Subcutaneous abdominal adipose tissue (tissue), 5 donors: ENCODE measurements around the gene ABI1.
A peak's percentile ranks its signal among the peaks of the same experiment; 100 is the strongest.
"Not testable (repeated sequence)": the region's sequence is repeated elsewhere in the genome, so short reads cannot be mapped to it uniquely, and the experiment has no call there.

Experiments
- H3K27ac ChIP-seq: one replicate; pipeline ENCODE4 v1.7.0; 2013; ENCODE audit warnings: low read depth, mild to moderate bottlenecking, inconsistent platforms, low read length, moderate library complexity
- H3K27me3 ChIP-seq, 5 donors: one replicate each; pipeline ENCODE4 v1.7.0; 2013; ENCODE audit warnings: low read length in 5 of 5, inconsistent platforms in 1 of 5; ENCODE audit not compliant: control insufficient read depth in 5 of 5, insufficient read depth in 4 of 5
- H3K36me3 ChIP-seq, 5 donors: one replicate each; pipeline ENCODE4 v1.7.0; 2013; ENCODE audit warnings: low read length in 5 of 5; ENCODE audit not compliant: control insufficient read depth in 5 of 5, insufficient read depth in 5 of 5
- H3K4me1 ChIP-seq, 5 donors: one replicate each; pipeline ENCODE4 v1.7.0; 2013; ENCODE audit warnings: low read length in 5 of 5, mild to moderate bottlenecking in 3 of 5, moderate library complexity in 1 of 5; ENCODE audit not compliant: control insufficient read depth in 5 of 5, insufficient read depth in 5 of 5
- H3K4me3 ChIP-seq, 5 donors: one replicate each; pipeline ENCODE4 v1.7.0; 2013; ENCODE audit warnings: low read length in 5 of 5, low read depth in 1 of 5
- H3K9ac ChIP-seq, 5 donors: one replicate each; pipeline ENCODE4 v1.7.0; 2013; ENCODE audit warnings: low read length in 5 of 5, mild to moderate bottlenecking in 4 of 5, moderate library complexity in 3 of 5
- H3K9me3 ChIP-seq, 5 donors: one replicate each; pipeline ENCODE4 v1.7.0; 2013; ENCODE audit warnings: low read length in 5 of 5; ENCODE audit not compliant: control insufficient read depth in 5 of 5
- donor health status: healthy.
- donor health status: healthy.
- donor health status: healthy.
- donor health status: healthy.
- donor health status: healthy.

Gene ABI1

DNA sequence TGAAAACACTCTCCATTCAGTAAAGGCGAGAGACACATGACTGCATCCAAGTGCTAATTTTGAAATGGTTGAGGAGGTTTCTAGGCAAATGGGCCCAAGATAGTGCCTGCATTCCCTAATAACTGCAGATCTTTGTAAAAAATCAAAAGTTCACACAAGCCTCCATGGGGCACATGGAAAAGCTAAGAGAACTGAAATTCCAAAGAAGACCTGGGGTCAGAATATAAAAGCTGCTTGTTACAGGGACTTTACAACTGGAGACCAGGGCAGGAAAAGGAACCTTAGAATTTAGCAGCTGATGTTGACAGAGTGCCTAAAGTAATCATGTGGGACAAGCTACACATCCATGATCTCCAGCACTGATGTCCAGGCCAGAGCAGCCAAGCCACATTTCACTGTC is 10.0 kb upstream of the ABI1 start:
- Histone ChIP-seq H3K9ac (no peak overlapping the region), H3K4me1 (no peaks in the 10 kb centered on the region), H3K27me3 (no peaks in the 10 kb centered on the region)

GRCh38 chr10:26869528-26869927 is 8.8 kb upstream of the ABI1 start:
- H3K36me3 ChIP-seq: no peaks in the 10 kb centered on the region
- H3K27me3 ChIP-seq: no peaks in the 10 kb centered on the region
- no peak overlapping the region for H3K27ac ChIP-seq
- H3K4me3 ChIP-seq: no peak overlapping the region
- H3K9me3 ChIP-seq: no peaks in the 10 kb centered on the region
- no peaks in the 10 kb centered on the region for H3K4me1 ChIP-seq
- H3K9ac ChIP-seq: no peak overlapping the region

More for the DNA sequence above, 10.0 kb upstream of the ABI1 start:
- no peaks in the 10 kb centered on the region for H3K9me3 ChIP-seq
- H3K36me3 ChIP-seq: no peaks in the 10 kb centered on the region
- H3K4me3 ChIP-seq: no peak overlapping the region
- no peak overlapping the region for H3K27ac ChIP-seq

DNA sequence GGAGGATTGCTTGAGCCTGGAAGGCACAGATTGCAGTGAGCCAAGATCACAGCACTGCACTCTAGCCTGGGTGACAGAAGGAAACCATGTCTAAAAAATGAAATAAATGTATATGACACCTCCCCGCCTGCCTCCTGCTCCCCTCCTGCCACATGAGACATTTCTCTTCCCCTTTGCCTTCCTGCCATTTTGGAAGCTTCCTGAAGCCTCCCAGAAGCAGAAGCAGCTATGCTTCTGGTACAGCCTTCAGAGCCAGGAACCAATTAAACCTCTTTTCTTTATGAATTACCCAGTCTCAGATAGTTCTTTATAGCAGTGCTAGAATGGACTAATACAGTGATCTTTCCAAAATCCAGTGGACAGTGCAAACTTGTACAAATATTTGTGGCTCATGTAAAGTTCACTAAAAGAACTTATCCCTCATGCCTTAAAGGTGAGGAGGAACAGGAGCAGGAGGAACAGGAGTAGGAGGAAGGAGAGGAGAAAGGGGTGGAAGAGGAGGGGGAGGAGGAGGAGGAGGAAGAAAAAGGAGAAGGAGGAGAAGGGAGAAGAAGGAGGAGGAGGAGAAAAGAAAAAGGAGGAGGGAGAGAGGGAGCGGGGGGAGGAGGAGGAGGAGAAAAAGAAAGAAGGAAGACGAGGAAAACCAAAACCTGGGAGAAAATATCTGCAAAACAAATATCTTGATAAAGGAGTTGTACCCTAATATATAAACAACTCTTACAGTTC is 2.8 kb upstream of the ABI1 start:
- Histone ChIP-seq H3K4me1 (peaks cover 0 to 20% (median 14%) of the 10 kb centered on the region in 5 donors), H3K27ac (no peak overlapping the region), H3K9me3 (no peaks in the 10 kb centered on the region), H3K27me3 (no peaks in the 10 kb centered on the region), H3K4me3 (no peak overlapping the region), H3K9ac (no peak overlapping the region), H3K36me3 (no peaks in the 10 kb centered on the region)

DNA sequence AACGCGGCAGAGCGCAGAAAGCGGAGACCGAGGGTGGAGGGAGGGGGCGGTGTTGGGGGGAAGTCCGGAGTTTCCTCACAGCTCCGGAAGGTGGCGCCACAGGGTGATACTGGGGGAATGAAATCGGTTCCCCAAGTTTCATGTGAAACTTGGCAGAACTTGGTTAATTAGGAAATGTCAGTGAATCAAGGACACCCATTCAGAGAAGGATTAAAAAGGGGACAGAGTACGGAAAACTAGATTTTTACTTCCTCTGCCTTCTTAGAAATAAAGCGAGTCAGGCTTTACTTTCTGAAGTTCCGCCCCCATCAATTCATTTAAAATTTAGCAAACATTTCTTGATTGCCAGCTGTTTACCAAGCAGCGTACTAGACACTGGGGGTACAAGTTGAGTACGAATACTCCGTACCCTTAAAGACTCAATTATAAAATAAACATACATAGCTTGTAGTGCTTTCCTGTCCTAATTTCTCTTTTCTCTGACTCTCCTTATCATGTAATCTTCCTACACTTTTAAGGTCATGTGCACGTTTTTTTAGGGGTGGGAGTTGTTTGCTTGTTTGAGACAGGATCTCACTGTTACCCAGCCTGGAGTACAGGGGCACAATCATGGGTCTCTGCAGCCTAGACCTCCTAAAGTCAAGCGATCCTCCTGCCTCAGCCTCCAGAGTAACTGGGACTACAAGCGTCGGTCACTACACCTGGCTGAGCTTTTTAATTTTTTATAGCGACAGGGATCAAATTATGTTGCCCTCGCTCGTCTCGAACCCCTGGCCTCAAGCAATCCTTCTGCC is 644 bp upstream of the ABI1 start:
- H3K4me3 ChIP-seq: peak overlapping the region in 4 of 5 donors; percentile 19 to 57 (median 46)
- peaks cover 0 to 33% (median 26%) of the 10 kb centered on the region in 5 donors for H3K4me1 ChIP-seq
- H3K27ac ChIP-seq: no peak overlapping the region
- no peaks in the 10 kb centered on the region for H3K36me3 ChIP-seq
- H3K9ac ChIP-seq: peak overlapping the region in 1 of 5 donors; percentile 62
- H3K27me3 ChIP-seq: no peaks in the 10 kb centered on the region
- no peaks in the 10 kb centered on the region for H3K9me3 ChIP-seq

DNA sequence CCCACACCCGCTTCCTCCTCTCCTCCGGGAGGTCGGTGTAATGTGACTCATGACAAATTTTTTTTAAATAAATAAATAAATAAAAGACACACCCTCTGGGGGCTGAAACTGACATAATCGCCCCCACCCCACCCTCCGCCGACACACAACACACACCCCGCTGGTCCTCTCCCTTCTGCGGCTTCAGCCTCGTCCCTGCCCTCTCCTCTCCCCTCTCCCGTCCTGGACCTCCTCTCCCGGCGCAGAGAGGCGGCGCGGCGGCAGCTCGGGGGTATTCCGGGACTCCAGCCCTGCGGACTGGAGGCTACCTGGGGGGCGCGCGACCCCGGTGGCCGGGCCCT is 686 bp downstream of the ABI1 start:
- no peaks in the 10 kb centered on the region for H3K27me3 ChIP-seq
- peak overlapping the region; percentile 95 for H3K27ac ChIP-seq
- H3K9ac ChIP-seq: peak overlapping the region in 4 of 5 donors; percentile 89 to 95 (median 95)
- no peaks in the 10 kb centered on the region for H3K9me3 ChIP-seq
- H3K4me3 ChIP-seq: peak overlapping the region; percentile 94 to 99 (median 96)
- no peaks in the 10 kb centered on the region for H3K36me3 ChIP-seq
- H3K4me1 ChIP-seq: peaks cover 0 to 38% (median 30%) of the 10 kb centered on the region in 5 donors

DNA sequence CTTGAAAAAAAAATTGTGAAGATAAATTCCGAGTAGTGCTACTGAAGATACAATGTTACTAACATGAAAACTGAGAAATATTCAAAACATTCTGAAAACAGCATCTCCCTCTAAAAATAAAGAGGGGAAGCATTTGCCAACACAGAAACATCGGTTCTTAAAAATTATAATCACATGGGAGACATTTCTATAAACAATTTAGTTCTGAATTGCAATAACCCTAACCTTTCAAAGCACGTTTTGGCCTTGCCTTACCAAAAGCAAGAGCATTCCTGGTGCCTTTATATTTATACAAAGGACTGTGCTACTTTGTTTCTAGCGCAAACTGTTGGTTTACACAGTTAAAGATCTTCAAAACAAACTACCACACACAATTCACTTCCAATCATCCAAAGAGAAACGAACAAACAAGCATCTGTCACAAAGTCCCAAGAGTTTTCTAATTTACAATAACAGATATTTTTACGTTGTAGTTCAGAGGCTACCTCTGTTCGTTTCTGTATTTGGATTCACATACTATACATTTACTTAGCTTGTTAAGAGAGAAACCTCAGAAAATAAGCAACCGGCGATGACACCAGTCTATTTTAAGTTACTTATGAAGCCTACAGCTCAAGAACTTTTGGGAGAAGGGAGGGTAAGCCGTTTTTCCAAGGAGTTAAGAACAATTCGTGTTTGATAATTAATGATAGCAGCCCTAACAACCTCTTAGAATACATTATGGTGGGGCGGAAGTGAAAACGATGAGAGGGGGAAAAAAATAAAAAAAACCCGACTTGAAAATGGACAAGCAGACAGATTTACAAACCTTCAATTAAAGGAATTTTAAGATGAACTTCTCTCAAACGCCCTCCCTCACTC is 1.3 kb downstream of the ABI1 start:
- H3K4me3 ChIP-seq: peak overlapping the region; percentile 94 to 99 (median 96)

GRCh38 chr10:26858707-26859034 is 2.1 kb downstream of the ABI1 start:
- Histone ChIP-seq H3K4me1 (peaks cover 0 to 43% (median 37%) of the 10 kb centered on the region in 5 donors), H3K27ac (peak overlapping the region; percentile 95), H3K36me3 (no peaks in the 10 kb centered on the region), H3K9ac (peak overlapping the region in 4 of 5 donors; percentile 74 to 95 (median 92)), H3K9me3 (no peaks in the 10 kb centered on the region), H3K27me3 (no peaks in the 10 kb centered on the region), H3K4me3 (peak overlapping the region in 4 of 5 donors; percentile 95 to 99 (median 96))

More for the DNA sequence above, 1.3 kb downstream of the ABI1 start:
- Histone ChIP-seq H3K27me3 (no peaks in the 10 kb centered on the region), H3K4me1 (peaks cover 0 to 40% (median 33%) of the 10 kb centered on the region in 5 donors), H3K36me3 (no peaks in the 10 kb centered on the region), H3K27ac (peak overlapping the region; percentile 95), H3K9me3 (no peaks in the 10 kb centered on the region), H3K9ac (peak overlapping the region; percentile 74 to 95 (median 95))

DNA sequence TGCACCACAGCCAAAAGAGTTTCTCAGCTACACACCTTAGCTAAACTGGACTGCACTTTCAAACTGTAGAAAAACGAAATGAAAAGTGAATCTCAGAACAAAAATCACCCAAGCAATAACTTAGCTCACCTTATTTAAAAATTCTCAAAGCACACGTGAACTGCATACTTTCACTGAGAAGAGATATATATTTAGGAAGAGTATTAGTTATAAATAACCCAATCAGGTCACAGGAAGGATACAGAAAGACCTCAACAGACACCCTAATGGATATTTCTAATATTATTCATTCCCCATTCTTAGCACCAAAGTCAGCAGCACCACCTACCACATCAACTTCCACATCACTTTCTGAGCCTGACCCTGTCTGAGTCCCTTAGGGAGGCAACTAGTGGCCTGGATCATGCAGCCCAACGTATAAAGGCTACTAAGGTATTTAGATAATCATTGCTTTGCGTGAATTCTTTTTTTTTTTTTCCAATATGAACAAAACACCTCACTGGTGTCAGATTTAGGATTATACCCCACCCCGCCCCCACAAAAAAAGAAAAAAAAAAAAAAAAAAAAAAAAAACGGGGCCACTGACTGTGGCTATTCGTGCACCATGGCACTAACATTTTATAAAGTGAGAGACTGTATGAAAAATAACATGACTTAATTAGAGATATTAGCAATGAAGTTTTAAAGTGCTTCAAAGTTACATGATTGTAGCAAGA is 2.6 kb downstream of the ABI1 start:
- Histone ChIP-seq H3K27ac (peak overlapping the region; percentile 95), H3K9me3 (no peaks in the 10 kb centered on the region), H3K36me3 (no peaks in the 10 kb centered on the region), H3K27me3 (no peaks in the 10 kb centered on the region), H3K9ac (peak overlapping the region in 2 of 5 donors; percentile 21 to 95), H3K4me3 (no peak overlapping the region), H3K4me1 (peaks cover 0 to 43% (median 37%) of the 10 kb centered on the region in 5 donors)

DNA sequence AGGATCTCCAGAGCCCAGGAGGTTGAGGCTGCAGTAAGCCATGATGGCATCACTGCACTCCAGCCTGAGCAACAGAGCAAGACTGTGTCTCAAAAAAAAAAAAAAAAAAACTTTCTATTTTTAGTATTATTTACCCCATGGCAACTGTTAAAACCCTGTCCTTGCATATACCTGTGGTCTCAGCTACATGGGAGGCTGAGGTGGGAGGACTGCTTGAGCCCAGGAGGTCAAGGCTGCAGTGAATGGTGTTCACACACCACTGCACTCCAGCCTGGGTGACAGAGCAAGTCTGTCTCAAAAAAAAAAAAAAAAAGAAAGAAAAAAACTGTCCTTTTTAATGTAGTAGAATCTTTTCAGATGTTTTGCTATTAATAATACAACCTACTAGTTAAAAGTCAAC is 3.2 kb downstream of the ABI1 start:
- H3K9me3 ChIP-seq, H3K9ac ChIP-seq, H3K4me3 ChIP-seq, H3K36me3 ChIP-seq, H3K27me3 ChIP-seq, H3K27ac ChIP-seq: not testable (repeated sequence)
- H3K4me1 ChIP-seq: peaks cover 0 to 43% (median 37%) of the 10 kb centered on the region in 5 donors
